ENCODE measurements around the gene SNORC. TPM values are rescaled to one million over a fixed set of nuclear protein-coding genes. Genes with fewer than 3 reads are reported as not detected.

SNORC gene
- total and polyA plus RNA-seq, 2 of the 13 experiments (the other 11 are each of a cell fraction or from before 2014, with no cell fraction given): 59.1 to 86.1 TPM

DNA sequence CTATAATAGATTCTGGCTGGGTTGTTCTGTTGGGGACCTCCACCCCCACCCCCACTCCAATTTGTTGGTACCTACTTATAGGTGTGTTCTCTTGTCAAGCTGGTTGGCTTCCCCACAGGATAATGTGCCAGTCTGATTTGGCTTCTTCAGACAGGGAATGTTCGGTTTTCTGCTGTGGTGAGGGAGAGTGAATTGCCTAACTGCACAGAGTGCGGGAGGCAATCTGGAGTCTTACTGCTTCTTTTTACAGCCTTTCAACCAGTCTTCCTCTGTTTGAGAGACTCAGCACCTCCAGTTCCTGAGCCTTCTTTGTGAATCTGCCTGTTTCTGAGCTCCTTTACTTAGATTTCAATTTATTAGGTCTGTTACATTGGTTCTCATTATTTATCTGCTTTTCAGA is 27.4 kb upstream of the SNORC start (continued):
- no peak for TF ChIP-seq ZBED4 (CRISPR knock-in tag; IDR thresholded peaks at IDR 0.05; ENCODE audit: borderline replicate concordance)
- TF ChIP-seq, protein P1, sequence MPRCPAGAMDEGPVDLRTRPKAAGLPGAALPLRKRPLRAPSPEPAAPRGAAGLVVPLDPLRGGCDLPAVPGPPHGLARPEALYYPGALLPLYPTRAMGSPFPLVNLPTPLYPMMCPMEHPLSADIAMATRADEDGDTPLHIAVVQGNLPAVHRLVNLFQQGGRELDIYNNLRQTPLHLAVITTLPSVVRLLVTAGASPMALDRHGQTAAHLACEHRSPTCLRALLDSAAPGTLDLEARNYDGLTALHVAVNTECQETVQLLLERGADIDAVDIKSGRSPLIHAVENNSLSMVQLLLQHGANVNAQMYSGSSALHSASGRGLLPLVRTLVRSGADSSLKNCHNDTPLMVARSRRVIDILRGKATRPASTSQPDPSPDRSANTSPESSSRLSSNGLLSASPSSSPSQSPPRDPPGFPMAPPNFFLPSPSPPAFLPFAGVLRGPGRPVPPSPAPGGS (CRISPR knock-in tag; IDR thresholded peaks at IDR 0.05): no peak
- TF ChIP-seq, protein P2, sequence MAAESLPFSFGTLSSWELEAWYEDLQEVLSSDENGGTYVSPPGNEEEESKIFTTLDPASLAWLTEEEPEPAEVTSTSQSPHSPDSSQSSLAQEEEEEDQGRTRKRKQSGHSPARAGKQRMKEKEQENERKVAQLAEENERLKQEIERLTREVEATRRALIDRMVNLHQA (CRISPR knock-in tag; IDR thresholded peaks at IDR 0.05): no peak

DNA sequence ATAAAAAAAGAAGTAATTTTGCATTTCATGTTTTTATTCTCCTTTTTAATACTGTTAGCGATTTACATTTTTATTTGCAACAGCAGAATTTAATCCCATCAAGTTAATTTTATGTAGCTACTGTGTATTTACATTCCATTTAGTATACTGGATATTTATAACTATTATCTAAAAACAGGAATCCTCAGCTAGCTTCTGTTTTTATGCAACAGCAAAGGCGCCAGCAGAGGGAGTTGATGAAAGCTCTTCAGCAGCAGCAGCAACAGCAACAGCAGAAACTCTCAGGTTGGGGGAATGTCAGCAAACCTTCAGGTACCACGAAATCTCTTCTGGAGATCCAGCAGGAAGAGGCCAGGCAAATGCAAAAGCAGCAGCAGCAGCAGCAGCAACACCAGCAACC is 26.2 kb upstream of the SNORC start:
- WGBS (ENCODE audit: low lambda C conversion rate): 98% methylated on average over 3 of the region's 3 CpGs
- no peak for DNase-seq (ENCODE audit: low spot score)
- Histone ChIP-seq H3K4me3 (replicated peaks in 1 of 3; ENCODE audit: insufficient read depth in 1 of 3, low read depth in 2 of 3, low read length in 3 of 3) (no peak overlapping the region), H3K36me3 (replicated peaks in 1 of 2; ENCODE audit: control insufficient read depth in 1 of 2, insufficient read depth in 2 of 2, low read length in 2 of 2) (peaks cover 28 to 85% of the 10 kb centered on the region in 2 experiments), H3K9ac (ENCODE audit: insufficient read depth, low read depth, low read length) (no peak overlapping the region), H3K27ac (ENCODE audit: extremely low read length, insufficient read depth, low read length) (no peak overlapping the region), H3K27me3 (ENCODE audit: control insufficient read depth in 1 of 2, insufficient read depth in 2 of 2, low read length in 2 of 2) (no peaks in the 10 kb centered on the region), H3K4me2 (ENCODE audit: low read depth, low read length) (no peak overlapping the region), H3K9me3 (ENCODE audit: low read length) (no peaks in the 10 kb centered on the region), H3K79me2 (ENCODE audit: insufficient read depth, low read length) (no peaks in the 10 kb centered on the region), H4K20me1 (ENCODE audit: insufficient read depth, low read length) (no peaks in the 10 kb centered on the region), H3K4me1 (ENCODE audit: insufficient read depth, low read length) (peaks cover 14% of the 10 kb centered on the region), H2AFZ (ENCODE audit: low read length) (no peak overlapping the region)
- intact Hi-C loops (cut with micrococcal nuclease; ENCODE audit: unreplicated experiment): no loop called here
- no peak for FAIRE-seq
- in situ Hi-C loops (cut with HindIII; ENCODE audit: extremely low pct_ligation_motif_present, low pct_unique_long_range_greater_than_20kb): no loop called here
- ChIA-PET POLR2A (no interaction called here), CTCF (ENCODE audit: low intra/inter-chr PET ratio, low total read pairs) (no interaction called here)
- no TSS peak for BruUV-seq (replicated peaks)
- no peak for ATAC-seq
- TF ChIP-seq, protein P3, sequence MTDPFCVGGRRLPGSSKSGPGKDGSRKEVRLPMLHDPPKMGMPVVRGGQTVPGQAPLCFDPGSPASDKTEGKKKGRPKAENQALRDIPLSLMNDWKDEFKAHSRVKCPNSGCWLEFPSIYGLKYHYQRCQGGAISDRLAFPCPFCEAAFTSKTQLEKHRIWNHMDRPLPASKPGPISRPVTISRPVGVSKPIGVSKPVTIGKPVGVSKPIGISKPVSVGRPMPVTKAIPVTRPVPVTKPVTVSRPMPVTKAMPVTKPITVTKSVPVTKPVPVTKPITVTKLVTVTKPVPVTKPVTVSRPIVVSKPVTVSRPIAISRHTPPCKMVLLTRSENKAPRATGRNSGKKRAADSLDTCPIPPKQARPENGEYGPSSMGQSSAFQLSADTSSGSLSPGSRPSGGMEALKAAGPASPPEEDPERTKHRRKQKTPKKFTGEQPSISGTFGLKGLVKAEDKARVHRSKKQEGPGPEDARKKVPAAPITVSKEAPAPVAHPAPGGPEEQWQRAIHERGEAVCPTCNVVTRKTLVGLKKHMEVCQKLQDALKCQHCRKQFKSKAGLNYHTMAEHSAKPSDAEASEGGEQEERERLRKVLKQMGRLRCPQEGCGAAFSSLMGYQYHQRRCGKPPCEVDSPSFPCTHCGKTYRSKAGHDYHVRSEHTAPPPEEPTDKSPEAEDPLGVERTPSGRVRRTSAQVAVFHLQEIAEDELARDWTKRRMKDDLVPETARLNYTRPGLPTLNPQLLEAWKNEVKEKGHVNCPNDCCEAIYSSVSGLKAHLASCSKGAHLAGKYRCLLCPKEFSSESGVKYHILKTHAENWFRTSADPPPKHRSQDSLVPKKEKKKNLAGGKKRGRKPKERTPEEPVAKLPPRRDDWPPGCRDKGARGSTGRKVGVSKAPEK (CRISPR knock-in tag; IDR thresholded peaks at IDR 0.05; ENCODE audit: borderline replicate concordance): no peak
- TF ChIP-seq JDP2 (CRISPR knock-in tag; IDR thresholded peaks at IDR 0.05; ENCODE audit: borderline replicate concordance) (no peak), CTCF (CRISPR knock-in tag; IDR thresholded peaks at IDR 0.05) (peak; percentile 29; the same call in 1 of the 2 replicates), CREB1 (IDR thresholded peaks at IDR 0.05) (no peak), CREB1 (CRISPR knock-in tag; IDR thresholded peaks at IDR 0.05) (no peak), STAG1 (CRISPR knock-in tag; IDR thresholded peaks at IDR 0.05) (peak; percentile 39), PHF20 (CRISPR knock-in tag; IDR thresholded peaks at IDR 0.05) (no peak), MED8 (CRISPR knock-in tag; IDR thresholded peaks at IDR 0.05; ENCODE audit: insufficient replicate concordance) (no peak), ZNF121 (CRISPR knock-in tag; IDR thresholded peaks at IDR 0.05) (no peak), CCDC6 (CRISPR knock-in tag; IDR thresholded peaks at IDR 0.05) (no peak)
